Stimulated activated naive B cell treated with anti-CD40 and anti-IgM and Interleukin-4, amounts not matched to agents 10 μg/mL and 1 μg/mL and 100 μg/mL, for 72 hours (primary cell): ENCODE data around the gene MAGEB6B.
"Not testable (repeated sequence)": the region's sequence is repeated elsewhere in the genome, so short reads cannot be mapped to it uniquely, and the experiment has no call there.

Experiments used
- ATAC-seq, 2 donors: fragments of 150-1000 bp; cut with Tn5 transposase; replicated peaks; 2 replicates each; pipeline ENCODE4 v1.10.0; 2021; ENCODE audit warnings: moderate library complexity in 1 of 2
- DNase-seq: peaks from one replicate; pipeline ENCODE4 v3.0.0; 2021
- H3K27ac Mint-ChIP-seq: one replicate; pipeline ENCODE4 v1.8.0; 2022; ENCODE audit warnings: mild to moderate bottlenecking, mixed read lengths
- H3K27me3 Mint-ChIP-seq, 2 donors: one replicate each; pipeline ENCODE4 v1.8.0; 2022; ENCODE audit warnings: mixed read lengths in 2 of 2
- H3K36me3 Mint-ChIP-seq, 2 donors: one replicate each; pipeline ENCODE4 v1.8.0; 2022; ENCODE audit warnings: mixed read lengths in 2 of 2, mild to moderate bottlenecking in 1 of 2
- H3K4me1 Mint-ChIP-seq, 2 donors: one replicate each; pipeline ENCODE4 v1.8.0; 2022; ENCODE audit warnings: mixed read lengths in 2 of 2, mild to moderate bottlenecking in 1 of 2
- H3K4me3 Mint-ChIP-seq, 2 donors: one replicate each; pipeline ENCODE4 v1.8.0; 2022; ENCODE audit warnings: mild to moderate bottlenecking in 2 of 2, mixed read lengths in 2 of 2, moderate library complexity in 1 of 2
- H3K9me3 Mint-ChIP-seq, 2 donors: one replicate each; pipeline ENCODE4 v1.8.0; 2022; ENCODE audit warnings: mixed read lengths in 2 of 2, mild to moderate bottlenecking in 1 of 2

MAGEB6B gene, protein sequence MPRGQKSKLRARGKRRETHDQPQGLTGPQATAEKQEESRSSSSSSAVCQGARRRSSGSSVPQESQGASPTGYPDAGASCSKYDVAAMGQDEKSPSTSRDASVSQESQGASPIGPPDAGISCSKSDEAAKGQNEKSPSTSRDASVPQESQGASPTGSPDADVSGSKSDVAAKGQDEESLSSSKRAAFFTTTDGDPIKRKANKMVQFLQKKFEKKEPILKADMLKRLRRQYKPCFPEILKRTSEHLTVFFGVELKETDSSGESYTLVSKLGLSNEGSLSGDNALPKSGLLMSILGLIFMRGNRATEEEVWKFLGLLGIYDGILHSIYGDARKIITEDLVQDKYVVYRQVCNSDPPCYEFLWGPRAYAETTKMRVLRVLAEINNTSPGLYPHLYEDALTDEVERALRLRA

DNA sequence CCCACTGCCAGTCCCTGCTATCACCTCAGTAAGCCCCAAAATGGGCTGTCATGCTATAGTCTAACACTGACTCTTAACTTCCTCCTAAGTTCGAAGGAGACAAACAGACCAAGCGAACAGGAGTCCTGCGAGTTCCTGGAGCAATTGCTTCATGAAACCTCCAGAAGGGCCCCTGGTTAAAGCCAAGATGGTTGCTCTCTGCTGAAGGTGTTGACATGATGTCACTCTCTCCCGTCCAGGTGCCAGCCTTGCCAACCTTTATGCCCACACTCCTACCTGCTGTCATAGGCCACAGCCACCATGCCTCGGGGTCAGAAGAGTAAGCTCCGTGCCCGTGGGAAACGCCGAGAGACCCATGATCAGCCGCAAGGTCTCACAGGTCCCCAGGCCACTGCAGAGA is at the start of gene MAGEB6B:
TSS of gene MAGEB6B (plus strand) at position 301 of the 400 bp plus-strand sequence. CDS start at position 301, 0 bp downstream.
- Mint-ChIP-seq H3K9me3 (peaks cover 3% of the 10 kb centered on the region in 2 donors), H3K27me3 (no peaks in the 10 kb centered on the region), H3K27ac (no peak within 1 kb of the TSS), H3K4me3 (no peak within 1 kb of the TSS), H3K4me1 (no peaks in the 10 kb centered on the region), H3K36me3 (no peaks in the 10 kb centered on the region)
- DNase-seq (no peak), ATAC-seq (no peak)

GRCh38 chrX:26138274-26138673 is 22.1 kb upstream of the MAGEB6B start, which contains the start of gene MAGEB18:
TSS of gene MAGEB18 (plus strand) at chrX:26138343. CDS start at chrX:26138986, 643 bp downstream.
- no peaks in the 10 kb centered on the region for H3K36me3 Mint-ChIP-seq
- no peak within 1 kb of the TSS for H3K27ac Mint-ChIP-seq
- no peaks in the 10 kb centered on the region for H3K4me1 Mint-ChIP-seq
- DNase-seq: no peak
- H3K4me3 Mint-ChIP-seq: no peak within 1 kb of the TSS
- peaks cover 0 to 11% of the 10 kb centered on the region in 2 donors for H3K9me3 Mint-ChIP-seq
- H3K27me3 Mint-ChIP-seq: no peaks in the 10 kb centered on the region
- ATAC-seq: no peak

- Mint-ChIP-seq H3K27ac (no peak overlapping the region), H3K27me3 (no peaks in the 10 kb centered on the region), H3K4me1 (no peaks in the 10 kb centered on the region), H3K4me3 (no peak overlapping the region), H3K36me3 (no peaks in the 10 kb centered on the region), H3K9me3 (no peaks in the 10 kb centered on the region)
- DNase-seq: no peak
- ATAC-seq: no peak
These were observed 14.4 kb upstream of the MAGEB6B start for GRCh38 chrX:26146024-26146423.

DNA sequence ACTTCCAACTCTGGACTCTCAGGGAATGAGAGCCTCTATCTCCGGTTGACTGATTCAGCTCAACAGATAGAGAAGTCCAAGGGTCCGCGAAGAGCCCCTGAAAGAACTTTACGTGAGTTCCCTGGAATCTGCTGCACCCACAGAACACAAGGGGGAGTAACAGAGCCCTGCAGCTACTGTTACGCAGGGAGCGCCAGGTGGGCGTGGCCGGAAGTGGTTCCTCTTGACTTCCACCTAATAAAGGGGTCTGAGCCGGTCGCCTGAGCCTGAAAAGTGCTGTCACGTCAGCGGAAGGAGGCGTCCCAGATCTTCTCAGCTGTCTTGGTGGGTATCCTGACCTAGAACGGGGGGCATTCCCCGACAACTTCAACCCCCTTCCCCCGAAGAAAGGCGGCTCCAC is 31.8 kb downstream of the MAGEB6B start, which contains the start of gene MAGEB6:
TSS of gene MAGEB6 (plus strand) at position 237 of the 400 bp plus-strand sequence. CDS start 1,407 bp downstream, outside the sequence.
- H3K27me3 Mint-ChIP-seq: no peaks in the 10 kb centered on the region
- peaks cover 0 to 5% of the 10 kb centered on the region in 2 donors for H3K9me3 Mint-ChIP-seq
- no peak within 1 kb of the TSS for H3K27ac Mint-ChIP-seq
- H3K4me3 Mint-ChIP-seq: no peak within 1 kb of the TSS
- DNase-seq: no peak
- ATAC-seq: no peak
- no peaks in the 10 kb centered on the region for H3K36me3 Mint-ChIP-seq
- no peaks in the 10 kb centered on the region for H3K4me1 Mint-ChIP-seq

- Mint-ChIP-seq H3K4me3 (no peak overlapping the region), H3K27me3 (no peaks in the 10 kb centered on the region), H3K36me3 (no peaks in the 10 kb centered on the region), H3K9me3 (peaks cover 0 to 3% of the 10 kb centered on the region in 2 donors), H3K4me1 (no peaks in the 10 kb centered on the region), H3K27ac (no peak overlapping the region)
- ATAC-seq: no peak
- DNase-seq: no peak
These were observed 43.2 kb downstream of the MAGEB6B start for GRCh38 chrX:26203561-26203960.

DNA sequence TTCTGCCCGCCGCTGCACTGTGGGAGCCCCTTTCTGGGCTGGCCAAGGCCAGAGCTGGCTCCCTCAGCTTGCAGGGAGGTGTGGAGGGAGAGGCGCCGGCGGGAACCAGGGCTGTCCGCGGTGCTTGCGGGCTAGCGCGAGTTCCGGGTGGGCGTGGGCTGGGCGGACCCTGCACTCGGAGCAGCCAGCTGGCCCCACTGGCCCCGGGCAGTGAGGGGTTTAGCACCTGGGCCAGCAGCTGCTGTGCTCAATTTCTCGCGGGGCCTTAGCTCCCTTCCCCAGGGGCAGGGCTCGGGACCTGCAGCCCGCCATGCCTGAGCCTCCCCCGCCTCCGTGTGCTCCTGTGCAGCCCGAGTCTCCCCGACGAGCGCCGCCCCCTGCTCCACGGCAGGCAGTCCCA is 44.3 kb downstream of the MAGEB6B start:
- H3K9me3 Mint-ChIP-seq, H3K36me3 Mint-ChIP-seq, H3K27ac Mint-ChIP-seq, DNase-seq, ATAC-seq, H3K4me1 Mint-ChIP-seq, H3K4me3 Mint-ChIP-seq, H3K27me3 Mint-ChIP-seq: not testable (repeated sequence)

DNA sequence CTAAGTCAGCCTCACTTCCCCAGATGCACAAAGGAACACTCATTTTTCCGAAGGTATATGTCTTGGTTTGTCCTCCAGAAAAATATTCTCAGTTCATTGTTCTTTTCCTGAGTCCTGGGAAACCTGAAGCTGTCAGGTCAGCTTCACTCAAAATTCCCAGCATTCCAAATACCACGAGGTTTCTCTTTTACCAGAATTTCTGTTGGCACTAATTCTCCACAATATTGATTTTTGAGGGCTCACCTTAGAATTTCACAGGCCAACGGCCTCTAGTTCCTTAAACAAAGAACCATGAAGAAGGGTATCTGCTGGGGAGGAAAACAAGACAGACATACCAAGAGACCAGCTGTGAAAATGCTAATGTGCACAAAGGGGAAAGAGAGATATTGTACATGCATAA is 47.6 kb downstream of the MAGEB6B start:
- Mint-ChIP-seq H3K27ac (no peak overlapping the region), H3K9me3 (peaks cover 0 to under 1% of the 10 kb centered on the region in 2 donors), H3K36me3 (no peaks in the 10 kb centered on the region), H3K4me1 (no peaks in the 10 kb centered on the region), H3K27me3 (no peaks in the 10 kb centered on the region), H3K4me3 (no peak overlapping the region)
- ATAC-seq (no peak), DNase-seq (no peak)
